CD8-positive, alpha-beta memory T cell (primary cell): ENCODE data around the gene GRID2. TPM values are rescaled to one million over a fixed set of nuclear protein-coding genes. Genes with fewer than 3 reads are reported as not detected.

ENCODE experiments used
- CTCF ChIA-PET: fragments of 350-600 bp; sonication (Branson Sonifier 250); formaldehyde crosslinking; loops from one replicate; lab custom pipeline; 2021; ENCODE audit warnings: antibody characterized with exemption; lab: Charles Lee
- POLR2A ChIA-PET: fragments of 350-600 bp; sonication (Branson Sonifier 250); formaldehyde crosslinking; loops from one replicate; lab custom pipeline; 2021; ENCODE audit warnings: antibody characterized with exemption; lab: Charles Lee
- DNase-seq, 5 donors: peaks; one replicate each; pipeline versions ENCODE4 v3.0.0 to v3.0.0-alpha.2; 2020 to 2022; ENCODE audit warnings: mixed read lengths in 1 of 5
- H3K27ac ChIP-seq: one replicate; pipeline ENCODE4 v1.7.0; 2013; ENCODE audit warnings: low read depth, mild to moderate bottlenecking, low read length, moderate library complexity
- H3K27me3 ChIP-seq: 2 replicates; pipeline ENCODE4 v1.7.0; 2013; ENCODE audit warnings: low read length, mild to moderate bottlenecking; ENCODE audit not compliant: insufficient read depth, poor library complexity, severe bottlenecking
- H3K36me3 ChIP-seq: 2 replicates; pipeline ENCODE4 v1.7.0; 2013; ENCODE audit warnings: mild to moderate bottlenecking, low read length, moderate library complexity; ENCODE audit not compliant: insufficient read depth
- H3K4me1 ChIP-seq: 2 replicates; pipeline ENCODE4 v1.7.0; 2013; ENCODE audit warnings: mild to moderate bottlenecking, low read length, moderate library complexity; ENCODE audit not compliant: insufficient read depth
- H3K4me3 ChIP-seq: 2 replicates; pipeline ENCODE4 v1.7.0; 2013; ENCODE audit warnings: mild to moderate bottlenecking, low read length
- H3K9me3 ChIP-seq: 2 replicates; pipeline ENCODE4 v1.7.0; 2013; ENCODE audit warnings: mild to moderate bottlenecking, low read length
- H3K27ac Mint-ChIP-seq, 8 donors: one replicate each; pipeline ENCODE4 v1.8.0; 2020 to 2021; ENCODE audit warnings: mixed read lengths in 8 of 8, mild to moderate bottlenecking in 6 of 8, inconsistent platforms in 3 of 8, moderate library complexity in 3 of 8
- H3K27me3 Mint-ChIP-seq, 2 donors: one replicate each; pipeline ENCODE4 v1.8.0; 2020 to 2021; ENCODE audit warnings: mixed read lengths in 2 of 2, mild to moderate bottlenecking in 1 of 2, moderate library complexity in 1 of 2
- H3K36me3 Mint-ChIP-seq, 3 donors: one replicate each; pipeline ENCODE4 v1.8.0; 2020 to 2021; ENCODE audit warnings: mixed read lengths in 3 of 3, inconsistent platforms in 1 of 3, mild to moderate bottlenecking in 1 of 3
- H3K4me1 Mint-ChIP-seq, 3 donors: one replicate each; pipeline ENCODE4 v1.8.0; 2020 to 2021; ENCODE audit warnings: mixed read lengths in 3 of 3, inconsistent platforms in 1 of 3, mild to moderate bottlenecking in 1 of 3
- H3K4me3 Mint-ChIP-seq, 7 donors: one replicate each; pipeline ENCODE4 v1.8.0; 2020 to 2021; ENCODE audit warnings: mixed read lengths in 7 of 7, mild to moderate bottlenecking in 6 of 7, moderate library complexity in 4 of 7, inconsistent platforms in 2 of 7
- H3K9me3 Mint-ChIP-seq, 5 donors: one replicate each; pipeline ENCODE4 v1.8.0; 2020 to 2022; ENCODE audit warnings: mixed read lengths in 5 of 5, mild to moderate bottlenecking in 3 of 5, moderate library complexity in 2 of 5, inconsistent platforms in 1 of 5
- polyA plus RNA-seq: library from polyadenylated mRNA; unstranded; fragments of 300-500 nt; fragmentation: Illumina TruSeq; gene quantifications from one replicate; pipeline ENCODE4 v1.2.3, GENCODE V29; 2021
- total RNA-seq, 2 experiments: library from RNA; stranded (reverse); gene quantifications; one replicate each; pipeline ENCODE4 v1.2.3, GENCODE V29; 2021

GRID2 gene
- total and polyA plus RNA-seq, 3 experiments from 2014 or later: not detected

DNA sequence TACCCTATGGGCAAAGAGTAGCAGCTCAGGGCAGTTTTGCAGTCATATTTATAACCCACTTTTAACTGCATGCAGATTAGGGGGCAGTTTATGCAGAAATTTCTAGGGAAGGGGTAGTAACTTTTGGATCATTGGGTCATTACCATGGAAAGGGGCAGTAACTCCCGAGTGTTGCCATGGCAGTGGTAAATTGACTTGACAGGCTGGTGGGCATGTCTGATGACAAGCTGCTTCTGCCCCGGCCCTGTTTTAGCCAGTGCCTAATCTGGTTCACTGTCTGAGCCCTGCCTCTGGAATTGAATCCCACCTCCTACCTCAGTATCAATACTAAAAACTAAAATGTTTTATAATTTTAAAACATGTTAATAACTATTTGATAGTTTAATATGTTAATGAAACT is 1162.7 kb downstream of the GRID2 start:
- no peaks in the 10 kb centered on the region for H3K9me3 ChIP-seq
- no peak overlapping the region for H3K27ac ChIP-seq
- no peaks in the 10 kb centered on the region for H3K27me3 ChIP-seq
- H3K9me3 Mint-ChIP-seq: peaks cover 0 to 31% (median 5%) of the 10 kb centered on the region in 5 donors
- no peaks in the 10 kb centered on the region for H3K27me3 Mint-ChIP-seq
- H3K36me3 Mint-ChIP-seq: no peaks in the 10 kb centered on the region
- H3K4me3 ChIP-seq: no peak overlapping the region
- no peaks in the 10 kb centered on the region for H3K36me3 ChIP-seq
- H3K4me3 Mint-ChIP-seq: no peak overlapping the region
- H3K27ac Mint-ChIP-seq: no peak overlapping the region
- no peaks in the 10 kb centered on the region for H3K4me1 Mint-ChIP-seq
- ChIA-PET POLR2A (no interaction called here), CTCF (no interaction called here)
- no peak for DNase-seq
- H3K4me1 ChIP-seq: no peaks in the 10 kb centered on the region

DNA sequence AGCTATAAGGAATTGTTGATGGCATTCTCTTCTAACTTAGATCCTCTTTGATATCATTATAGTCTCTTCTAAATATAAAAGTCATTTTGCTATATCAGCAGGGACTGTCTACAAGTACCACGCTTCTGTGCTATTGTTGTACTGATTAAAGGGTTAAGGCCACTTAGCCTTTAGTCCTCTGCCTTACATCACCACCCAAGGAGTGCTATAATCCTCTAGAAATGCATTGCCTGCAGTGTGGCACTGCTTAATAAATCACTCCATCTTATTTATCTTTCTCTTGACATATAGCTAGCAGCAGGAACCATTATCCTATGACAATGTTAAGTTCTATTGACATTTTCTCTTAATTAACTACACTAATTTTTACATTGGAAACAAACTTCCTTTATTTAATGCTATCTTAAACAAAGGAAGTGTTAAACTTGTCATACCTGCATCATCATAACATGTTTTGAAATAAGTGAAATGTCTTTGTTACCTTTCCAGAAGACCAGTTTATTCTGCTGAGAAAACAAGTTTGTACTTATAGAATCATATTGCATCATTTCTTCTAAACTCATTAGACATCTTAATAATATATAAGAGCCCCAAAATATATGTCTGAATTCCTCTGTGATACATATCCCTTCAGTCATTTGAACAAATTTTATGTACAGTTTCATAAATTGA is 1163.9 kb downstream of the GRID2 start:
- no peaks in the 10 kb centered on the region for H3K36me3 ChIP-seq
- DNase-seq: no peak
- ChIA-PET CTCF (no interaction called here), POLR2A (no interaction called here)
- no peaks in the 10 kb centered on the region for H3K27me3 ChIP-seq
- Mint-ChIP-seq H3K4me1 (no peaks in the 10 kb centered on the region), H3K4me3 (no peak overlapping the region), H3K36me3 (no peaks in the 10 kb centered on the region), H3K27ac (no peak overlapping the region), H3K9me3 (peaks cover 0 to 31% (median 5%) of the 10 kb centered on the region in 5 donors), H3K27me3 (no peaks in the 10 kb centered on the region)
- no peak overlapping the region for H3K27ac ChIP-seq
- no peaks in the 10 kb centered on the region for H3K4me1 ChIP-seq
- H3K4me3 ChIP-seq: no peak overlapping the region
- H3K9me3 ChIP-seq: no peaks in the 10 kb centered on the region

DNA sequence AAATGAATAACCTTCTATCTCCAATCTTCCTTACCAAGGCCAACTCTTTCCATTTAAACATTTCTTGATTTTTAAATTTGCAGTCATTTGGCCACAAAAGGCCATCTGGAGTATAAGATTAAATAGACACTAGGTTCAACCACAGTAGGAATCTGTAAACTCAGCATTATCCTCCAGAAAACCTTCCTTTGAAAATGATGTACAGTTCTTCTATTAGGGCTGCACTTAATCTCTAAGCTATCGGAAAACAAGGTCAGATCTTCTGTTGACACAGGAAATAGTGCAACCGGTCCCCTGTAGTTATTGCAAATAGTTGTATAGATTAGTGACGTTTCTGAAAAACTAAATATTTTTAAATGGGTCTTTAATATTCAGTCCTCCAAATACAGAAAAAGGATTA is 1165.8 kb downstream of the GRID2 start:
- no peaks in the 10 kb centered on the region for H3K36me3 Mint-ChIP-seq
- no peak overlapping the region for H3K27ac ChIP-seq
- no peaks in the 10 kb centered on the region for H3K27me3 ChIP-seq
- H3K27me3 Mint-ChIP-seq: no peaks in the 10 kb centered on the region
- H3K9me3 Mint-ChIP-seq: peaks cover 0 to 25% (median 5%) of the 10 kb centered on the region in 5 donors
- no peak overlapping the region for H3K4me3 Mint-ChIP-seq
- H3K36me3 ChIP-seq: no peaks in the 10 kb centered on the region
- H3K27ac Mint-ChIP-seq: no peak overlapping the region
- no peak overlapping the region for H3K4me3 ChIP-seq
- ChIA-PET POLR2A (no interaction called here), CTCF (no interaction called here)
- H3K9me3 ChIP-seq: no peaks in the 10 kb centered on the region
- H3K4me1 Mint-ChIP-seq: no peaks in the 10 kb centered on the region
- no peaks in the 10 kb centered on the region for H3K4me1 ChIP-seq
- DNase-seq: no peak

DNA sequence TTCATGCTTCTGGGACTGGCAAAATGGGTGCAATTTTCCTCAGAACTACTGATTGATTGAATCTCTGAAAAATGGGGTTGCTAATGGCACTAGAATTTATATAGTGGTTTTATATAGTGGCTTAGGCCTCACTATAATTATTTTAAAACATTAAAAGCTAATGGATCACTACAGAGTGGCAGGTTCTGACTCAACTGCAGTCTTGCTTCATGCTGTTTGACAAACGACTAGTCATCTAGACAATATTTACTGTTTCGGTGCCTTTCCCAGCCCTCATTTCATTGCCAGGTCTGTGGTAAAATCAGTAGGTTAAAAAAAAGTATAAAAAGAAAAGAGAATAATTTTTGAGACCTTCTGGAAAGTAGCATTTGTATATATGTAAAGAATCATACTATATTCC is 1172.0 kb downstream of the GRID2 start:
- Mint-ChIP-seq H3K36me3 (no peaks in the 10 kb centered on the region), H3K27me3 (no peaks in the 10 kb centered on the region), H3K4me3 (no peak overlapping the region), H3K4me1 (no peaks in the 10 kb centered on the region), H3K27ac (no peak overlapping the region), H3K9me3 (peaks cover 0 to 14% (median 0%) of the 10 kb centered on the region in 5 donors)
- H3K27ac ChIP-seq: no peak overlapping the region
- no peaks in the 10 kb centered on the region for H3K27me3 ChIP-seq
- H3K4me3 ChIP-seq: no peak overlapping the region
- DNase-seq: no peak
- no peaks in the 10 kb centered on the region for H3K9me3 ChIP-seq
- ChIA-PET POLR2A (no interaction called here), CTCF (no interaction called here)
- H3K4me1 ChIP-seq: no peaks in the 10 kb centered on the region
- H3K36me3 ChIP-seq: no peaks in the 10 kb centered on the region

DNA sequence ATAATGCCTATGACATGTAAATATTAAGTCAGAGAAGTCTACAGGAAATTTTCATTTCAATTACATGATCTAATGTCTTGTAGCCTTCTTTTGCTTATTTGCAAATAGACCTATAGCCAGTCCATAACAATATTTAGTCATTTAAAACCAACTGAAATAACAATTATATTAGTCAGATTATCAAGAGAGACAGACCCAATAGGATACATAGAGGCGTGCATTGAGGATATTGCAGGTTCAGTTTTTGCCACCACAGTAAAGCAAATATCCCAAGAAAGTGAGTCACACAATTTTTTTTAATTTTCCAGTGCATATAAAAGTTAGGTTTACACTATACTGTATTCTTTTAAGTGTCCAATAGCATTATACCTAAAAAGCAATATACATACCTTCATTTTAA is 1175.0 kb downstream of the GRID2 start:
- no peak overlapping the region for H3K27ac ChIP-seq
- Mint-ChIP-seq H3K36me3 (no peaks in the 10 kb centered on the region), H3K9me3 (peaks cover 2 to 9% (median 2%) of the 10 kb centered on the region in 5 donors), H3K27me3 (no peaks in the 10 kb centered on the region), H3K4me1 (no peaks in the 10 kb centered on the region), H3K4me3 (no peak overlapping the region), H3K27ac (no peak overlapping the region)
- H3K4me1 ChIP-seq: no peaks in the 10 kb centered on the region
- CTCF ChIA-PET: no interaction called here
- H3K27me3 ChIP-seq: no peaks in the 10 kb centered on the region
- no peaks in the 10 kb centered on the region for H3K9me3 ChIP-seq
- POLR2A ChIA-PET: no interaction called here
- H3K4me3 ChIP-seq: no peak overlapping the region
- H3K36me3 ChIP-seq: no peaks in the 10 kb centered on the region
- DNase-seq: no peak

DNA sequence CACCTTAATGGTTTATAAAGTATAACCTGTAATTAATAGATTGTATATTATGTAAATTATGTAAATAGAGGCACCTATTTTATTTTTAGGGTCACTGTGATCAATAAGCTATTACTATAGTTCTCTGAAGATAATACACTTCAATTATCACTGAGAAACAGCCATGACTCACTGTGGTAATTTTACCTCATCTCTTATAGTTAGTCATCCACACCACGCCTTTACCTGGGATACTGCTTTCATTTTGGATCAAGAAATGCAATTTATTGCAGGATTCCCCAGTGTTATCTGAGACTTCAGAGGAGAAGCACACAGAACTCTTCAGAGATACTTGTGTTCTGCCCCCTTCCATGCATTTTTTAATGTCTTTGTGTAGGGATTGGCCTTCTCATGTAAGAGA is 1176.7 kb downstream of the GRID2 start:
- no peak overlapping the region for H3K4me3 Mint-ChIP-seq
- no peak for DNase-seq
- POLR2A ChIA-PET: no interaction called here

DNA sequence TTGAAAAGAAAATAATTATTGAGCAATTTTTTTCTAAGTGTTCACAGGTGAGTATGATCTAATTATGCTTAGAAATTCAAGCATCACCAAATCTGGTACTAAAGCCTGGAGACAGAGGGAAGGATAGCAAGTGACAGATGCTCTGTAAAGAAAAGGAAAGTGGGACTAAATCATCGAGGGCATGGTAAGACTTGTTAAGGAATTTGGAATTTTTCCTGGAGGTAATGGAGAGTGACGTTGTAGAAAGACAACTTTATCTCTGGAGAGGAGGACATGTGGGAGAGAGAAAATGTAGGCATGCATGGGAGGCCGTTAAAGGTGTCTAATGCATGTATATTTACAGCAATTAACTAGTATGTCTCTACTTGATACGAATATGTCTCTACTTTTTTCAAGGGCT is 1191.6 kb downstream of the GRID2 start:
- Mint-ChIP-seq H3K9me3 (peaks cover 0 to 17% (median 6%) of the 10 kb centered on the region in 5 donors), H3K4me1 (no peaks in the 10 kb centered on the region), H3K27ac (no peak overlapping the region), H3K36me3 (no peaks in the 10 kb centered on the region), H3K27me3 (no peaks in the 10 kb centered on the region), H3K4me3 (no peak overlapping the region)
- no peaks in the 10 kb centered on the region for H3K36me3 ChIP-seq
- no peak overlapping the region for H3K27ac ChIP-seq
- H3K4me3 ChIP-seq: no peak overlapping the region
- H3K4me1 ChIP-seq: no peaks in the 10 kb centered on the region
- POLR2A ChIA-PET: no interaction called here
- H3K9me3 ChIP-seq: no peaks in the 10 kb centered on the region
- no peak for DNase-seq
- no peaks in the 10 kb centered on the region for H3K27me3 ChIP-seq
- CTCF ChIA-PET: no interaction called here

More for the DNA sequence above, 1176.7 kb downstream of the GRID2 start:
- CTCF ChIA-PET: no interaction called here
- Histone ChIP-seq H3K27me3 (no peaks in the 10 kb centered on the region), H3K9me3 (no peaks in the 10 kb centered on the region), H3K4me1 (no peaks in the 10 kb centered on the region), H3K36me3 (no peaks in the 10 kb centered on the region), H3K4me3 (no peak overlapping the region), H3K27ac (no peak overlapping the region)
- Mint-ChIP-seq H3K9me3 (peaks cover 2 to 12% (median 5%) of the 10 kb centered on the region in 5 donors), H3K4me1 (no peaks in the 10 kb centered on the region), H3K27me3 (no peaks in the 10 kb centered on the region), H3K36me3 (no peaks in the 10 kb centered on the region), H3K27ac (no peak overlapping the region)

DNA sequence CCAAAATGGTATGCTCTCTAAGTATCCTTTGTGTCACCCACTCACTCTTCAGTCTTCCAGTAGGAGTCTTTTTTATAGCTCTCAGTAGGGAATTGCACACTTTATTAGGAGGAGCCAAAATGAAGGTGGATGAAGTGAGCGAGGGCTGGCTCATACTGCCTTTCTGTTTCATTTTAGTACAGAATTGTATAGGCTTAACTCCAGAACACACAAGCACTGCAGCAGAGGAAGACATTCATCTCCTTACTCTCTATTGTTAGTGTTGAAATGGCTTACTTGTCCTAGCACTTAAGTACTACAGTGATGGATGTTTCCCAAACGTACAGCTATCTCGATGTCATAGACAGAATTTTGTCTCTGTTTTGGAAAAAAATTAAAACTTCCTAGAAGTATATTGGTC is 1197.5 kb downstream of the GRID2 start:
- Histone ChIP-seq H3K36me3 (no peaks in the 10 kb centered on the region), H3K4me1 (no peaks in the 10 kb centered on the region), H3K27me3 (no peaks in the 10 kb centered on the region), H3K9me3 (no peaks in the 10 kb centered on the region), H3K4me3 (no peak overlapping the region), H3K27ac (no peak overlapping the region)
- no peak for DNase-seq
- H3K36me3 Mint-ChIP-seq: no peaks in the 10 kb centered on the region
- peaks cover 2 to 9% (median 6%) of the 10 kb centered on the region in 5 donors for H3K9me3 Mint-ChIP-seq
- H3K27ac Mint-ChIP-seq: no peak overlapping the region
- POLR2A ChIA-PET: no interaction called here
- H3K4me1 Mint-ChIP-seq: no peaks in the 10 kb centered on the region
- no peak overlapping the region for H3K4me3 Mint-ChIP-seq
- no peaks in the 10 kb centered on the region for H3K27me3 Mint-ChIP-seq
- CTCF ChIA-PET: no interaction called here
